Epithelial cell of esophagus (primary cell): Measurements from ENCODE around the gene IL17C.

Source experiments
- DNase-seq: peaks from one replicate; pipeline ENCODE4 v3.0.0; 2010; ENCODE audit warnings: low read depth
- H3K4me3 ChIP-seq: 2 replicates; pipeline ENCODE4 v1.5.1; 2011; ENCODE audit warnings: mild to moderate bottlenecking, low read length, control low read depth
- TF ChIP-seq, protein P1 (sequence below): IDR thresholded peaks from 2 replicates; pipeline ENCODE4 v1.5.1; 2011; ENCODE audit warnings: low read depth, mild to moderate bottlenecking, low read length, control low read depth, inconsistent platforms; ENCODE audit not compliant: insufficient read depth; ENCODE audit errors: missing control alignments

IL17C gene

DNA sequence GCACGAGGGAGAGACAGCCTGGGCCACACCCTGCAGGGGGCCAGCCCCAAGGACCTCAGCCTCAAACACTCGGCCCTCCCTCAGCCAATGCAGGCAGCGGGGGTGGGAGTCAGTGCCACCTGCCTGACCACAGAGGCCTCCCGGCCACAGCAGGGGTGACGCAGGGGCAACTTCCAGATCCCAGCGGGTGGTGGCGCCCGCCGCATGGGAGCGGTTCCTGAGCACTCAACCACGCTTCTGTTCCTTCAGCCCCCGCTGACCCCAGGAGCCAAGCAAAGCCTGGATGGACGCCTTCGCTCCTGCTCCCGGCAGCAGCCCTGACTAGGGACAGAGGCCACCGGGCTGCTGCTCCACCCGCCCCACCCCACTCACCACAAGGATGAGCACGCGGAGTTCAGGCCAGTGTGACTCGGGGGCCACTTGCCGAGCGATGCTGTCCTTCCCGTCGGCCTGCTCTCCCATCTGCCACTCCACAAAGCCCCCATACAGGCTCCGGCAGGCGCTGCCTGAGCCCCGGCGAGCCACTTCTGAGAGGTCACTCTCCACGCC, 17.4 kb downstream of the IL17C start:
- H3K4me3 ChIP-seq: no peak overlapping the region
- TF ChIP-seq, protein P1, sequence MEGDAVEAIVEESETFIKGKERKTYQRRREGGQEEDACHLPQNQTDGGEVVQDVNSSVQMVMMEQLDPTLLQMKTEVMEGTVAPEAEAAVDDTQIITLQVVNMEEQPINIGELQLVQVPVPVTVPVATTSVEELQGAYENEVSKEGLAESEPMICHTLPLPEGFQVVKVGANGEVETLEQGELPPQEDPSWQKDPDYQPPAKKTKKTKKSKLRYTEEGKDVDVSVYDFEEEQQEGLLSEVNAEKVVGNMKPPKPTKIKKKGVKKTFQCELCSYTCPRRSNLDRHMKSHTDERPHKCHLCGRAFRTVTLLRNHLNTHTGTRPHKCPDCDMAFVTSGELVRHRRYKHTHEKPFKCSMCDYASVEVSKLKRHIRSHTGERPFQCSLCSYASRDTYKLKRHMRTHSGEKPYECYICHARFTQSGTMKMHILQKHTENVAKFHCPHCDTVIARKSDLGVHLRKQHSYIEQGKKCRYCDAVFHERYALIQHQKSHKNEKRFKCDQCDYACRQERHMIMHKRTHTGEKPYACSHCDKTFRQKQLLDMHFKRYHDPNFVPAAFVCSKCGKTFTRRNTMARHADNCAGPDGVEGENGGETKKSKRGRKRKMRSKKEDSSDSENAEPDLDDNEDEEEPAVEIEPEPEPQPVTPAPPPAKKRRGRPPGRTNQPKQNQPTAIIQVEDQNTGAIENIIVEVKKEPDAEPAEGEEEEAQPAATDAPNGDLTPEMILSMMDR: no peak
- DNase-seq: no peak

DNA sequence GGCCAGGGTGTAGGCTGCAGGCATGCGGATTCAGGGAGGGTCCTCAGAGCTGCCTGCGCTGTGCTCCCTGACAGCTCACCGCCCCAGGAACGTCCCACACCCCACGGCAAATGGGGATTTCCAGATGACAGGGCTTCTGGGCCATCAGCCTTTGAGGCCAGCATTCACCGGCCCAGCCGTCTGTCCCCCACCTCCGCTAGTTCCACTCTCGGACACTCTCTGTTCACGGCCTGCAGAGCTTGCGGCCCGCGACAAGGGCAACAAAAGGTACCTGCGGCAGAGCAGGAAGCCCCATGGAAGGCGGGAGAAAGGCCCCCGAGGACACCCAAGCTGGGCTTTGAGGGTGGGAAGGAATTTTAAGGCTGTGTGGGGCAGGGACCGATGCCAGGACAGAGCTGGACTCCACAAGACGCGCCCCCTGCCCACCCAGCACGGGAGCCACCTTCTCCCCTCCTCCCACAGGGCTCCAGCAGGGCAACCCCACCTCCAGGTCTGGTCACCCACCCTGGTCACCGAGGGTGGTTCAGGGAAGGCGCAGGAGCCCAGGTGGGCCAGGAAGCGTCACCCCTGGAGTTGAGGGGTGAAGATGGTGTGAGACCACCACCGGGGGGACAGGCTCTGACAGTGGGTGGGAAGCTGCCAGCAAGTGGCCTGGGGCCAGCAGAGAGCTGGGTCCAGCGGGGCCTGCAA, 18.1 kb downstream of the IL17C start:
- TF ChIP-seq, protein P1: no peak
- no peak overlapping the region for H3K4me3 ChIP-seq
- DNase-seq: no peak

DNA sequence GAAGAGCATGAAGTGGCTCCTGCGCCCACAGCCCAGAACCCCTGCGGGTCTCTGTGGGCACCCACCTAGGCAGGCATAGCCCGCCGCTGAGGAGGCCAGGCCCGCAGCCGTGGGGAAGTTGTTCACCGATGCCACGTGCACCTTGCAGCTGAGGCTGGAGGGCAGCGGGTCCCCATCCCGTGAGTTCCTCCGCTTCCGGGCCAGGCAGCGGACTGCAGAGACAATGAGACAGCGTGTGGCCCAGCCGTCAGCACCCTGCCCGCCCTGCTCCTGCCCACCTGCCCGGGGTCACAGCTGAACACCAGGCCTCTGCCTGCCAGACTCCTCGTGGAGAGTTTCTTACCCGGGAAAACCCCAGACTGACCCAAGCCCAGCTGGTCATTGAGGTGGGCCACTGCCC, 19.0 kb downstream of the IL17C start:
- TF ChIP-seq, protein P1: no peak
- H3K4me3 ChIP-seq: no peak overlapping the region
- no peak for DNase-seq

DNA sequence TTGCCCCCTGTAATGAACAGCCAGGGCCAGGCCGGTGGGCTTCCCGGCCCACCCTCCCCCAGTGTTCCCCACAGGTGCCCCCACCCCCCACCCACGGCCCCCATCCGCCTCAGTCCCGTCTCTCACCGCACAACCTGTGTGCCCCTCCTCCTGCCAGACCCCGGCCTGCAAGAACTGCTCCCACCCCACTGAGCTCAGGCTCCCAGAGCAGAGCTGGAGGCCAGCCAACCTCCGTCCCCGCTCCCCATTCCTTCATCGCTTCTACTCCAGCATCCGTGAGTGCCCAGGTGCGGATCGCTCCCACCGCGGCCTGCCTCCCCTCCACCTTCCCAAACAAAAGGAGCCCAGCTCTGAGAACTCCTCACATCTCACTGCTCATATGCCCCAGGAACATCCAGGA, 20.3 kb downstream of the IL17C start:
- TF ChIP-seq, protein P1: no peak
- H3K4me3 ChIP-seq: no peak overlapping the region
- DNase-seq: no peak

DNA sequence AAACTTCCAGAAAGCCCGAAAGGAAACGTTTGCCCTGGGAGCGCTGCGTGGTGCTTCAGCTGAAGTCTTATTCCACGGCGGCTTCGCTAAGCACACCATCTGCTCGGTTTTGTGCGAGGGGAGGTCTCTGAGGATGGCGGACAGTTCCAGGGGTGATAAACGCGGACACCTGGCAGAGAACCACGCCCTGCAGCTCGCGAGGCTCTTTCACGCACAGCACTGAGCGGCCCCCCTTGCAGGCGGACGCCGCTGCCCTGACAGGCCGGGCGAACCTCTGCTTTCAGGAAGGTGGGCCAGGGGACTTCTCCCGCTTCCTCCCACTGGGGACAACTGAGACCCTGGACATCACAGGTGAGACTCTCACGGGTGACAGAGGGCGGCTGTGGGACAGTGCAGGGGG, 20.8 kb downstream of the IL17C start:
- H3K4me3 ChIP-seq: no peak overlapping the region
- TF ChIP-seq, protein P1: no peak
- DNase-seq: no peak

DNA sequence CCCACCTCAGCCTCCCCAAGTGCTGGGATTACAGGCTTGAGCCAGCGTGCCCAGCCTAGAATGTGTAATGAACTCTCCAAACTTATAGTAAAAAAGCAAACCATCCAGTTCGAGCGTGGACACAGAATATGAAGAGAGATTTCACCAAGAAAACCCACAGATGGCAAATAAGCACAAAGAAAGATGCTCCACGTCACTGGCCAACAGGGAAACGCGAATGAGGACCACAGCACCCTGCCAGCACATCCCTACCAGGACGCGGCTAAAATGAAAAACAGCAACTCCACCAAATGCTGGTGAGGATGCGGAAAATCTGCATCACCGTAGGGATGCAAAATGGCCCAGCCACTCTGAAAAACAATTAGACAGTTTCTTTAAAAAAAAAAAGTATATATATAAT, 23.1 kb downstream of the IL17C start:
- peak overlapping the region; percentile 85 for H3K4me3 ChIP-seq
- TF ChIP-seq, protein P1: no peak

More for the DNA sequence above, 23.1 kb downstream of the IL17C start:
- DNase-seq: no peak
